OCI-LY7 (cell line): ENCODE results near the gene KMT5B.

Source experiments
- EZH2phosphoT487 ChIP-seq: fragments of 200-600 bp; sonication (generic); IDR thresholded peaks from 2 replicates; pipeline ENCODE4 v1.6.1; 2018; ENCODE audit warnings: low read depth, borderline replicate concordance, mild to moderate bottlenecking, mixed run types, antibody characterized with exemption, low read length, moderate library complexity, mixed read lengths
- TF ChIP-seq, protein P1 (sequence below): fragments of 200-600 bp; sonication (generic); conservative IDR thresholded peaks from 2 replicates; pipeline ENCODE4 v1.5.1; 2014; ENCODE audit warnings: mild to moderate bottlenecking, antibody characterized with exemption, low read length, moderate library complexity, mixed read lengths

DNA sequence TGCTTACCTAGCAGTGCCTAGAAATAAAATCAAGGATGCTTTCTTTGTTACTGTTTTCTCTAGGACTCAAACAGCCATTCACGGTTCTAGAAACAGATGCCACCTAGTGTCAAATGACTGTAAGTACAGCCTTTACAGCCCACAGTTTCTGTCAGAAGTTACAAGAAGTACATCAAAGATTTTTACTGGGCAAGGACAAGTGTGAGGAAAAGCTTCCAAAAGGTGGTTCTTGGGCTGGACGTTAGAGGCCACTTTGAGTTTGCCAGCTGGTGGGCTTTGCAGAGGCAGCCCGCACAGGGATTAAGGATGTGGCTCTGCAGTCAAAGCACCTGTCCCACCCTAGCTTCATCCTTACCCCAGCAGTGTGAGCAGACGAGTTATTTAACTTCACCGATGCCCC, 6.9 kb downstream of the KMT5B start:
- TF ChIP-seq, protein P1, sequence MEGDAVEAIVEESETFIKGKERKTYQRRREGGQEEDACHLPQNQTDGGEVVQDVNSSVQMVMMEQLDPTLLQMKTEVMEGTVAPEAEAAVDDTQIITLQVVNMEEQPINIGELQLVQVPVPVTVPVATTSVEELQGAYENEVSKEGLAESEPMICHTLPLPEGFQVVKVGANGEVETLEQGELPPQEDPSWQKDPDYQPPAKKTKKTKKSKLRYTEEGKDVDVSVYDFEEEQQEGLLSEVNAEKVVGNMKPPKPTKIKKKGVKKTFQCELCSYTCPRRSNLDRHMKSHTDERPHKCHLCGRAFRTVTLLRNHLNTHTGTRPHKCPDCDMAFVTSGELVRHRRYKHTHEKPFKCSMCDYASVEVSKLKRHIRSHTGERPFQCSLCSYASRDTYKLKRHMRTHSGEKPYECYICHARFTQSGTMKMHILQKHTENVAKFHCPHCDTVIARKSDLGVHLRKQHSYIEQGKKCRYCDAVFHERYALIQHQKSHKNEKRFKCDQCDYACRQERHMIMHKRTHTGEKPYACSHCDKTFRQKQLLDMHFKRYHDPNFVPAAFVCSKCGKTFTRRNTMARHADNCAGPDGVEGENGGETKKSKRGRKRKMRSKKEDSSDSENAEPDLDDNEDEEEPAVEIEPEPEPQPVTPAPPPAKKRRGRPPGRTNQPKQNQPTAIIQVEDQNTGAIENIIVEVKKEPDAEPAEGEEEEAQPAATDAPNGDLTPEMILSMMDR = peak; percentile 91
- TF ChIP-seq EZH2phosphoT487 = no peak
